GM21619 (cell line): ENCODE data around the gene ID1.
"Not testable (repeated sequence)": the region's sequence is repeated elsewhere in the genome, so short reads cannot be mapped to it uniquely, and the experiment has no call there.

Experiments
- ATAC-seq: cut with Tn5 transposase; IDR thresholded peaks from one replicate; pipeline ENCODE4 v1.9.1; 2021; ENCODE audit not compliant: unreplicated experiment

ID1 gene

DNA sequence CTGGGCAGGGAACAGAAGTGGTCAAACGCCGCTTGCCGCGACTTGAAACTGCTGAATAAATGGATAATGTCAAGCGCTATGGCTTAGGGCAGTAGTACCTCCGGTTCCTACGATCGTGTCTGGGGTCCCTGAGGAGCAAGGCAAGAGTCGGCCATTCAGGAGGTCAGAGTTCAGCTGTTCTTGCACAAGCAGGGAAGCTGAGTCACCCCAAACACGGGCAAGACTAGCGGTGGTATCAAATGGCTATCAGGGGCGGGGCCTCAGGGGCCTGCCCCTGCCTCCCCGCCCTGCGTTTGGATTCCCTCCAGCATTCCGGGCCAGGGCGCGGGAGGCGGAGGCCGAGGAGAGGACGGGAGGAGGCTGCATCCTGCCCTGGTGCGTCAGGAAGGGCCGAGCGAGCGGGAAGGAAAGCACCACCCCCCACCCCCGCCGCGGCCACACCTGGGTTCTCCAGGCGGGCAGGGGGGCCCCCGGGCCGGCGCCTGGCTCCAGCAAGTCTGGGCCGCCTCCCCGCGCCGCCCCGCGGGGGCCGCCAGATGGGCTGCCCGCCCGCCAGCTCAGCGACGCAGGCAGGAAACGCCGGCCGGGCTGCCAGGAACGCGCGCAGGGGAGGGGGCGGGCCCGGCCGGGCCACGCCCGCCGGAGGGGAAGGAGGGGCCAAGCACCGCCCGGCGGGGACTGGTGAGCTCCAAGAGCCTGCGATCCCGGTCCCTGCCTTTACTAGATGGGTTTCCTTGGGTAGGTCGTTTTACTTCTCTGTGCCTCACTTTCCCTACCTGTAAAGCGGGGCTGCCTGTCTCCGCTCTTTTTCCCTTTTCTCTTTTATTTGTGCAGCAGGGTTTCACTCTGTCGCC, 32.2 kb upstream of the ID1 start:
- peak; percentile 80 for ATAC-seq

DNA sequence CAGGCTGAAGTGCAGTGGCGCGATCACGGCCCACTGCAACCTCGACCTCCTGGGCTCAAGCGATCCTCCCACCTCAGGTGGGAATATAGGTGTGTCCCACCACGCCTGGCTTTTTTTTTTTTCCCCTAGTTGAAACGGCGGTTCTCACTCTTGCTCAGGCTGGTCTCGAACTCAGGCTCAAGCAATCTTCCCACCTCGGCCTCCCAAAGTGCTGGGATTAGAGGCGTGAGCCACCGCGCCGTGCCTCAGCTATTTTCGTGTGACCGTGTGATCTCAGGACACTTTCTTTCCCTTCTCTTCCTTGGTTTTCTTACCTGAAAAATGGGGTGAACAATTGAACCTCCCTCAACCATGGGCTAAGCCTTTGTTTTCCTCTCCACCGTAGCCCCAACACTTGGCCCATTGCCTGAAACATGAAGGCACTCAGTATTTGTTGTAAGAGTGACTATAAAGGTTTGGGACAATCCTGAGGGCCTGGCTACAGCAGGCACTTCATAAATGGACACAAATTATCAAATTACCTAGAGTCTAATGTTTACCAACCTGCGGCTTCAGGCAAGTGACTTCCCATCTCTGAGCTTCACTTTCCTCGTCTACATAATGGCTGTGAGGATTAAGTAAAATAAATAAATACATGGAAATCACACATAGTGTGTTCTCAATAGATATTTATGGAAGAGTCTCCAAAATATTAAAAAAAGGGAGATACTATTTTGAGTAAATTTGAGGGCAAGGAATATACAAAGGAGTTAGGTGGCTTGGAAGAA, 31.4 kb upstream of the ID1 start:
- ATAC-seq: no peak

DNA sequence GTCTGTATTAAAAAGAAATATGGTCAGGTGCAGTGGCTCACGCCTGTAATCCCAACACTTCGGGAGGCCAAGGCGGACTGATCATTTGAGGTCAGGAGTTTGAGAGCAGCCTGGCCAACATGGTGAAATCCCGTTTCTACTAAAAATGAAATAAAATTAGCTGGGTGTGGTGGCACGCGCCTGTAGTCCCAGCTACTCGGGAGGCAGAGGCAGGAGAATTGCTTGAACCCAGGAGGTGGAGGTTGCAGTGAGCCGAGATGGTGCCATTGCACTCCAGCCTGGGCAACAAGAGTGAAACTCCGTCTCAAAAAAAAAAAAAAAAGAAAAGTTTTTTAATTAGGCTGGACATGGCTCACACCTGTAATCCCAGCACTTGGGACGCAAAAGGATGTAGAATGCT, 30.1 kb upstream of the ID1 start:
- not testable (repeated sequence) for ATAC-seq

DNA sequence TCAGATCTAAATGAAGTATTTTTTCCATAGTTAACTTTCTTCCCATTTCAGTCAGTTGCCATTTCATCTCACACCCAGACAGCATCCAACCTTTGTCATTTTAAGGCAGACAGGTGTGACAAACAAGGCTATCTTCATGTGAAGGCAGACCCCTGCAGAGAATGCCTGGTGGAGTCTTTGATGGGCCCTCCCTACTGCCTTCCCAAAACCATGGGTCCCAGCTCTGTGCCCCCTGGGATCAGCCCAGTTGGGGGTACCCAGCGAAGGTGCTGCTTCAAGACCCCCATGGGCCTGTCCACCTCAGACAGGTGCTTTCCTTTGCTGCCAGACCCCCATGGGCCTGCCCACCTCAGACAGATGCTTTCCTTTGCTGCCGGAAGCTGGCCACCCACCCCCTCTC, 28.3 kb upstream of the ID1 start:
- no peak for ATAC-seq

DNA sequence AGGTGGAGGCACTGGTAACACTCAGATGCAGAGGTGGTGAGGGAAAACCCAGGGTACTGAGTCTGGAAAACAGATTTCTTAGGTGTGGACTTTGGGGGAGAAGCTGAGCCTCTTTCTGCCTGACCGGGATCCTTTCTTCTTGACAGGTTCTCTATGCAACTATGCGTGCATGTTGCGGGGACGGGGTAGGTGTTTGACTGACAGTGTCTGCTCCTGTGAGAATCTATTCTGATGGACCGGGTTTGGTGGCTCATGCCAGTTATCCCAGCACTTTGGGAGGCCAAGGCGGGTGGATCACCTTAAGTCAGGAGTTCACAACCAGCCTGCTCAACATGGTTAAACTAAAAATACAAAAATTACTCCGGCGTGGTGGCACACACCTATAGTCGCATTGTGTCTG, 27.9 kb upstream of the ID1 start:
- no peak for ATAC-seq

DNA sequence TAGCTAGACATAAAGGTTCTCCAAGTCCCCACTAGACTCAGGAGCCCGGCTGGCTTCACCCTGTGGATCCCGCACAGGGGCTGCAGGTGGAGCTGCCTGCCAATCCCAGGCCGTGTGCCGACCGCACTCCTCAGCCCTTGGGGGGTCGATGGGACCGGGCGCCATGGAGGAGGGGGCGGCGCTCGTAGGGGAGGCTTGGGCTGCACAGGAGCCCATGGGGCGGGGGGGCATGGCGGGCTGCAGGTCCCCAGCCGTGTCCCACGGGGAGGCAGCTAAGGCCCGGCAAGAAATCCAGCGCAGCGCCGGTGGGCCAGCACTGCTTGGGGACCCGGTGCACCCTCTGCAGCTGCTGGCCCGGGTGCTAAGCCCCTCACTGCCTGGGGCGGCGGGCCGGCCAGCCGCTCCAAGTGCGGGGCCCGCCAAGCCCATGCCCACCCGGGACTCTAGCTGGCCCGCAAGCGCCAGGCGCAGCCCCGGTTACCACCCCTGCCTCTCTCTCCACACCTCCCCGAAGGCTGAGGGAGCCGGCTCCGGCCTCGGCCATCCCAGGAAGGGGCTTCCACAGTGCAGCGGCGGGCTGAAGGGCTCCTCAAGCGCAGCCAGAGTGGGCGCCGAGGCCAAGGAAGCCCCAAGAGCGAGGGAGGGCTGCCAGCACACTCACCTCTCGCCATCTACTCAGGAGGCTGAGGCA, 26.5 kb upstream of the ID1 start:
- ATAC-seq: no peak

DNA sequence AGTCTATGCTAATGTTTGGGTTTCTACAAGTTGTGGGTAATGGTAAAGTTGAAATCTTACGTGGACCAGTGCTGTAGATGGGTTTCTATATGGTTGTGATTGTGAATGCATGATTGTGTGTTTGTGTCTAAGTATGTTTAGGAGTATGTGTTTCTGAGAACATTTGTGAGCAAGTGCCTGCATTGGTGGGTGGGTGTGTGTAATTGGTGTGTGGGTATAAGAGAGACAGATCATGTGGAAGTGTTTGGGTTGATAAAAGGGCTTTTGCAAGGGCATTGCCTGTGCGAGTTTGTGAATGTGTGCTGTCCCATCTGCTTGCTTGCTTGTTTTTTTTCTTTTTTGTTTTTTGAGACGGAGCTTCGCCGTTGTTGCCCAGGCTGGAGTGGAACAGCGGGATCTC, 25.8 kb upstream of the ID1 start:
- ATAC-seq: no peak

DNA sequence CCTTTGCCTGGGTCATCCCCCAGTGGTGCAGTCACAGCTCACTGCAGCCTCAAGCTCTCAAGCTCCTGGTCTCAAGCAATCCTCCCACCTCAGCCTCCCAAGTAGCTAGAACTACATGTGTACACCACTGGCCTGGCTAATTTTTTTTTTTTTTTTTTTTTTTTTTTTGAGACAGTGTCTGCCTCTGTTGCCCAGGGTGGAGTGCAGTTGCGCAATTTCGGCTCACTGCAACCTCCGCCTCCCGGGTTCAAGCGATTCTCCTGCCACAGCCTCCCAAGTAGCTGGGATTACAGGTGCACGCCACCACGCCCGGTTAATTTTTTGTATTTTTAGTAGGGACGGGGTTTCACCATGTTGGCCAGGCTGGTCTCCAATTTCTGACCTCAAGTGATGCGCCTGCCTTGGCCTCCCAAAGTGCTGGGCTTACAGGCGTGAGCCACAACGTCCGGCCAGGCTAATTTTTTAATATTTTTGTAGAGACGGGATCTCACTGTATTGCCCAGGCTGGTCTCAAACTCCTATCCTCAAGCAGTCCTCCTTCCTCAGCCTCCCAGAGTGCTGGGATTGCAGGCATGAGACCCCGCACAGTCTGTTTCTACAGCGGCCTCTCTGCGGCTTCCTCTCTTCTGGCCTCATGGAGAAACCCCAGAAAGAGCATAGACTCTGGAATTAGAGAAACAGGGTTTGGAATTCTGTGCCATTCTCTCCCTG, 25.0 kb upstream of the ID1 start:
- not testable (repeated sequence) for ATAC-seq

DNA sequence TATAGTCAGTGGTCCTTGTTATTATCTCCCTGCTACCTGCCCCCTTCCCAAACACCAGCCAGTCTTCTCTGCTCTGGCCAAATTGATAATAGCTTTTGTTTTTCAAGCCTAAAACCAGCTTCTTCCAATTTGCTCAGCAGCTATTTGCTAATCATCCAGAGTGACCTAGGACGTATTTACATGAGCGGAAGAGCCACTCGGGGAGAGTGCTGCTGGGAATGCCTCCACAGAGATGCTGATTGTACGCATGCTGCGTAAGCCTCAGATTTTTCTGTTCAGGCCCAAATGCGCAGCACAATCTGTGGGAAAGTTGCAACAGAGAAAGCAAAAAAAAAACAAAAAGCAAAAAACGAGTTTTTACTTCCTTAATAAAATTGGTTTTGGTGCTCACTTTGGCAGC, 24.4 kb upstream of the ID1 start:
- ATAC-seq: no peak

DNA sequence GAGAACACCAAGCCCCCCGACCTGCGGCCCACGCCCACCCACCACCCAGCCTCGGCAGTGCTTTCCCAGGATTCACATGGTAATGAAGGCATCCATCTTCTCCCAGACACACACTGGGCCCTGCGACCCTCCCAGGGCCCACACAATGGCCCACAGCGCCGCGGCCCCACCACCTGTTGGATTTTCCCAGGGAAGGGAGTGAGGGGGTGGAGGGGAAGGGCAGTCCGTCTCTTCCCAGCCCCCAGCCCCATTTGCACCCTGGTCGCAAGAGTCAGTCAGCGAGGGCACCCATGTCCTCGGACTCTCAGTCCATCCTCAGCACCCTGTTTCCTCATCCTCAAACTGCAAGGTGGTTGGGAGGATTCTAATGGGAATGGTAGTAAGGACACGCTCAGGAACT, 23.7 kb upstream of the ID1 start:
- ATAC-seq: no peak

DNA sequence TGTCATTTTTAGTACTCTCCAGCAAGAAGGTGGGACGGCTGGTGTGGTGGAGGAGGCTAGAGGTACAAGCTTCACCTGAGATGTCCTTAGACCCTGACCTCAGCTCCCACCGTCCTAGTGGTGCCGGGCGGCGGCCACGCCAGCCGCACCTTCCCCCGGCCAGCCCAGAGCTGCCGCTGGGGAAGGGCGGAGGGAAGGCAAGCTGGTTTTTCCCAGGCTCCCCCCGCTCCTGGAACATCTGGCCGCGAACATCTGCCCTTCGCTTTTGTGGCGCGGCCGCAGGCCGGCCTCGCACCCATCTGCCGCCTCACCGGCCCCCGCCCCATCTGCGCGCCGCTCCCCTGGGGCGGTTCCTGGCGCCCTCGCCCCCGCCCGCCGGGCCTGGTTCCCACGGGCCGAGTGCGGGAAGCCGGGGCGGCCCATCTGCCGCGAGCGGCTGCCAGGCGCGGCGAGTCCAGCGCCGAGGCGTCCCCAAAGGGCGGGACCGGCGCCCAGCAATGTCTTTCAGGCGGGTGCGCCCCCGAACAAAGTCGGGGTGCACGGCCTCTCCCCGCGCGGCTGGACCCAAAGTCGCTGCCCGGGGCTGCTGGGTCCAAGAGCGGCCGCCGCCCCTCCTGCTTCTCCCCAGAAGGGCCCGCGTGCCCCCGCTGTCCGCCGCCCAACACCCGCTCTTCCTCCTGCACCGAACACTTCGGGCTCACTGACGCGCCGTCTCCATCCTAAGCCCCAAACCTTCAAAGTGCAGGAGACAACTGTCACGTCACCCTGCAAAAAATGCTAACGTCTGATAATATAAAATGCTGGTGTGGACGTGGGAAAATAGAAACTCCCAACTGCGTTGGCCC, 17.3 kb upstream of the ID1 start:
- no peak for ATAC-seq

DNA sequence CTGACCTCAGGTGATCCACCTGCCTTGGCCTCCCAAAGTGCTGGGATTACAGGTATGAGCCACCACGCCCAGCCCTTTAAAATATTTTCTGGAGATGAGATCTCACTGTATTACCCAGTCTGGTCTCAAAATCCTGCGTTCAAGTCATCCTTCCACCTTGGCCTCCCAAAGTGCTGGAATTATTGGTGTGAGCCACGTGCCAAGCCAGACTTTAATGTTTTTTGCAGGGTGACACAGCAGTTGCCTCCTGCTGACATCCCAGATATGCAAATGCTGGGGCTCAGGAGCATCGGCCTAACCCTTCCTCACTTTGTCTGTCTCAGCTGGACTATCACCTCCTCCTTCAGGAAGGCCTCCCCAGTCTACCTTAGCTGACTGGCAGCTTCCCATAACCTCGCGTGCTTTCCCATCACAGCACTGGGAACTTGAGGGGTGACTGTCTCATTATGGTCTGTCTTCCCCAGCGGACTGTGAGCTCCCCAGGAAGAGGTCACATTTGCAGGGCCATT, 14.3 kb upstream of the ID1 start:
- ATAC-seq: no peak

DNA sequence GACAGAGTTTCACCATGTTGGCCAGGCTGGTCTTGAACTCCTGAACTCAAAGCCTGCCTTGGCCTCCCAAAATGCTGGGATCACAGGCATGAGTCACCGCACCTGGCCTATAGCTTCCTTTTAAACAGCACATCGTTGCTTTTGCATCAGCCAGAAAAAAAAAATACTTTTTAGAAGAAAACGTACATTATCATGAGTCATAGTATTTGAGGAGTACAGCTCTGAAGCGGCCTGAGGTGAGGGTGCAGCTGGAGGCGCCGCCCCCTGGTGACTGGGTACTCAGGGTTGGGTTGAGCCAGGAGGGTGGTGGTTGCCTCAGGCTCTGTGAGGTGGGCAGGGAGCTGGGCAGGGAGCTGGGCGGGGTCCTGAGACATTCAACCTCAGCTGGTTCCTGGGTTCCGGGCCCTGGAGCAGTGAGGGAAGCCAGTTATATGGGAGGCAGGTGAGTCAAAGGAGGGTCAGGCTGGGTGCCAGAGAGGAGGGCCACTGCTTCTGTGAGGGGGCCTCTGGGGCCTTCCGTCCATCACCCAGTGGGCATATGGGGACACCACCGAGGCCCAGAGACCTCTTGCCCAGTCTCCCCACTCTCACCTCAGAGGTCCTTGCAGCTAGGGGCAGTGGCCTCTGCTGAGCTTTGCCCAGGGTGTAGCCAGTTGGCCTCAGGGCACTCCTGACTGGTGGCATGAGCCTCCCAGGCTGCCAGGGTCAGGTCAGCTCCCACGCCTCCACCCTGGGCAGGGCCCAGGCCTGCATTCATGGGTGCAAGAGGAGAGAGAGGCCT, 11.7 kb upstream of the ID1 start:
- no peak for ATAC-seq

DNA sequence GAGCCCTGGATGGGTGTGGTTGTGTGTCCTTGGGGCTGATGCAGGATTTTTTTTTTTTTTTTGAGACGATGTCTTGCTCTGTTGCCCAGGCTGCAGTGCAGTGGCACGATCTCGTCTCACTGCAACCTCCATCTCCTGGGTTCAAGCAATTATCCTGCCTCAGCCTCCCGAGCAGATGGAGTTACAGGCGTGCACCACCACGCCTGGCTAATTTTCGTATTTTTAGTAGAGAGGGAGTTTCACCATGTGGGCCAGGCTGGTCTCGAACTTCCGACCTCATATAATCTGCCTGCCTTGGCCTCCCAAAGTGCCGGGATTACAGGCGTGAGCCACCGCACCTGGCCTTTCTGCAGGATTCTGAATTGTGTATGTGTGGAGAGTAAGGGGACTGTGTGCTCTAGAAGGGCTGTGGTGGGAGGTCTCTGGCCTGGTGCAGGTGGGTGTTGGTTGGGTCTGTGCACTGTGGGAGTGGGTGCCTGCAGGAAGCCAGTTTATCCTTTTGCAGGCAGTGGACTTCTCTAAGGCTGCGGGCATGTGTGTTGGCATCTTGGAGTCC, 11.0 kb upstream of the ID1 start:
- ATAC-seq: no peak

DNA sequence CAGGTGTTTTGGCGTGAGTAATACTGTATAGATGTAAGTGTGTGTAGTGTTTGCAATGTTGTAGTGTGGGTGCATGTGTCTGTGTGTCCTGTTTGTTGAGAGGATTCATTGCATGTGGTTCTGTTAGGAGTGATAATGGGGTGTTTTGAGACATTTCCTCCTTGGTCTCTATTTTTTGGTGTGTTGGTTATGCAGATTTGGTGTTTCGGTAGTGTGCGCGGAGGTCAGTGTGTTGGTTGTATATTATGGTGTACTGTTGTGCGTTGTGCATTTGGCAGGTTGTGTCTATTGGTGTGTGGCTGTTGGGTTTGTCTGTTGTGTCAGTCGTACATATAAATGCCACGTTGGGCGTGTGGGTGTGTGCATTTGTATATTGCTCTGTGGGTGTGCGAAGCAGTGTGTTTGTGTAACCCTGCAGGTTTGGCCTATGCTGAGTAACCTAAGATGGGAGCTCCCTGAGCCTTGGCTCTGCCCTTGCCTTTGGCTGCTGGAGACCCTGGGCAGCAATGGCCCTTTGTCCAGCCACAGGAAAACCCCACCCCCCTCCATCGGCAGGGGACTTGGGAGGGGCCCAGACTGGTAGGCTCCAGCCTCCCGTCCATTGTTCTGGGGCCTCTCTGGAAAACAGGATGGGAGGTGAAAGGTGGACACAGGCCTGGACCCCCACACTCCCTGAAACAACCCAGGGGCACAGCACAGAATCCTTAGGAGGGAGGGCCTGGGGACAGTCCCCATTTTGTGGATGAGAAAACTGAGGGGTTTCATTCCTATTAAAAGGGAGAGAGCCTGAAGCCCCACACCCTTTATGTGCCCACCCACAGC, 10.3 kb upstream of the ID1 start:
- no peak for ATAC-seq

DNA sequence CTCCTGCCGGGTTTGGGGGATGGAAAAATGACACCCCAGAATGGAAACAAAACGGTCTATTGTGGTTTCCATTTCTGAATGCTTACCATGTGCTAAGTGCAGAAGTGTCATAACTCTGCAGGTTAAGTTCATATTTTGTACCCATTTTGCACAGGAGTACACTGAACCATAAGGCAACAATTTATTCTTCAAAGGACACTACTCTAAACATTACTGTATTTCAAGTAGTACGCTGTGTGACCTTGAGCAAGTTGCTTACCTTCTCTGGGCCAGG, 9.8 kb upstream of the ID1 start:
- ATAC-seq: no peak

DNA sequence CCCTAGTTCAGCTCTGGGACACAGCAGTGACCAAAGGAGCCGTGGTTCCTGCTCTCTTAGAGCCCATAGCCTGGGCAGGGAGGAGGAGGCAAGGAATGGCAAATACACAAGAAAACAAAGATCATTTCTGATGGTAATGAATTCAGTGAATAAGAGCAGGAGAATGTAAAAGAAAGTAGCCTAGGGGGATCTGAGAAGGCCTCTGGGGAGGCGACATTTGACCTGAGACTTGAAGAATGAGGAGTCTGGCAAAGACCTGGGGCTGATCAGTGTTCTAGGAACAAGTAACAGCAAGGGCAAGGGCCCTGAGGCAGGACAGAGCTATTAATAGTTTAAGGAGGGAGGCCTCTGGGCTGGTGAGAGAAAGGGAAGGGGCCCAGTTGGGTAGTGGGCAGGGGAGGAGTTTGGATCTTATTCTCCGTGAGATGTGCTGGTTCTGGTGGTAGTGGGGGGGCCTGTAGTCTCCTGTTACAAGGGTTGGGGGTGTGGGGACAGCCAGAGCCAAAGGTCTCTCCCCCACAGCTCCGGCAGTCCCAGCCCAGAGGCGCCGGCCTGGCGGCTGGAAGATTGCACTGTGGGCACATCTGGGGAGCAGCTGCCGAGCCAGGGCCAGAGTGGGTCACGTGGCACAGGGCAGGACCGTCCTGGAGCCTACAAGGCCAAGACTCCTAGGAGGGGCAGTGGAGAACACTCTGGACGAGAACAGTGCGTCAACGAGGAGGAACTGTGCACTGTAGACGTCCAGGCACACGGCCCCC, 9.3 kb upstream of the ID1 start:
- no peak for ATAC-seq

DNA sequence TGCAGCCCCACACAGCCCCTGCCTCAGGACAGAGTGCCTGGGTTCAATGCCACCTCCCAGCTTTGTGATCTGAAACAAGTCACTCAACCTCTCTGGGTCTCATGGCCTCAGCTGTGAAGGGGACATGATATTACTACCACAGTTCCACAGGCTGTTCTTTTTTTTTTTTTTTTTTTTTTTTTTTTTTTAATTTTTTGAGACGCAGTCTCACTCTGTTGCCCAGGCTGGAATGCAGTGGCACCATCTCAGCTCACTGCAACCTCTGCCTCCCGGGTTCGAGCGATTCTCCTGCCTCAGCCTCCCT, 8.7 kb upstream of the ID1 start:
- not testable (repeated sequence) for ATAC-seq
